CD4-positive, alpha-beta T cell treated with Interleukin-1 beta for 1 hour (primary cell): ENCODE measurements around the gene SULT4A1.

Experiments used
- DNase-seq, 2 donors: peaks; one replicate each; pipeline ENCODE4 v3.0.0-alpha.2; 2020 to 2022

The SULT4A1 gene

GRCh38 chr22:43796567-43796966 lies 65.7 kb downstream of the SULT4A1 start:
- DNase-seq, result no peak

- no peak for DNase-seq
Measured at GRCh38 chr22:43795320-43795719, 67.0 kb downstream of the SULT4A1 start.

GRCh38 chr22:43792905-43793304 lies 69.4 kb downstream of the SULT4A1 start:
- no peak for DNase-seq

GRCh38 chr22:43789452-43789851 lies 72.9 kb downstream of the SULT4A1 start:
- DNase-seq, result no peak

GRCh38 chr22:43783777-43784176 lies 78.5 kb downstream of the SULT4A1 start:
- DNase-seq, result no peak

GRCh38 chr22:43782448-43782847 lies 79.9 kb downstream of the SULT4A1 start:
- DNase-seq, result no peak

GRCh38 chr22:43777286-43777685 lies 85.0 kb downstream of the SULT4A1 start:
- DNase-seq, result no peak

GRCh38 chr22:43776081-43776670 lies 86.1 kb downstream of the SULT4A1 start:
- no peak for DNase-seq
